Testis (tissue), 2 donors: ENCODE data around the gene PEX13.

Source experiments
- POLR2A ChIP-seq: fragments of 450-650 bp; IDR thresholded peaks from one replicate; pipeline ENCODE4 v1.6.1; 2017; ENCODE audit warnings: antibody characterized with exemption, mild to moderate bottlenecking, moderate library complexity
- TF ChIP-seq, protein P1 (sequence below), 3 experiments: fragments of 450-650 bp in 2 of 3; fragments of 200-600 bp in 1 of 3; sonication (generic) in 1 of 3; IDR thresholded peaks; one replicate each; pipeline ENCODE4 v1.5.1; 2016 to 2019; ENCODE audit warnings: antibody characterized with exemption in 3 of 3, mild to moderate bottlenecking in 2 of 3, moderate library complexity in 1 of 3

DNA sequence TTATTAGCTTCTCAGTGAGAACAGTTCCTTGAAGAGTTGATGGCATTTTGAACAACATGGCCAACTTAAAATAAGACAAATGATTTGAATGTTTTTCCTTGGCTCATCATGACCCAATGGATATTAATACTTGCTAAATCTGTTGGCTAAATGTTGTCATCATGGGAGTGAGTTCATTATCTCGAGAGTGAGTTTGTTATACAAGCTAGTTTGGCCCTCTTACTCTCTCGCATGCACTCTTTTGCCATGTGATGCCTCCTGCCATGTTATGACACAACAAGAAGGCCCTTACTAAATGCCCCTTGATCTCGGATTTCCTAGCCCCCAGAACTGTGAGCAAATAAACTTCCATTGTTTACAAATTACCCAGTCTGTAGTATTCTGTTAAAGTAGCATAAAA lies 25.3 kb downstream of the PEX13 start:
- TF ChIP-seq, protein P1, sequence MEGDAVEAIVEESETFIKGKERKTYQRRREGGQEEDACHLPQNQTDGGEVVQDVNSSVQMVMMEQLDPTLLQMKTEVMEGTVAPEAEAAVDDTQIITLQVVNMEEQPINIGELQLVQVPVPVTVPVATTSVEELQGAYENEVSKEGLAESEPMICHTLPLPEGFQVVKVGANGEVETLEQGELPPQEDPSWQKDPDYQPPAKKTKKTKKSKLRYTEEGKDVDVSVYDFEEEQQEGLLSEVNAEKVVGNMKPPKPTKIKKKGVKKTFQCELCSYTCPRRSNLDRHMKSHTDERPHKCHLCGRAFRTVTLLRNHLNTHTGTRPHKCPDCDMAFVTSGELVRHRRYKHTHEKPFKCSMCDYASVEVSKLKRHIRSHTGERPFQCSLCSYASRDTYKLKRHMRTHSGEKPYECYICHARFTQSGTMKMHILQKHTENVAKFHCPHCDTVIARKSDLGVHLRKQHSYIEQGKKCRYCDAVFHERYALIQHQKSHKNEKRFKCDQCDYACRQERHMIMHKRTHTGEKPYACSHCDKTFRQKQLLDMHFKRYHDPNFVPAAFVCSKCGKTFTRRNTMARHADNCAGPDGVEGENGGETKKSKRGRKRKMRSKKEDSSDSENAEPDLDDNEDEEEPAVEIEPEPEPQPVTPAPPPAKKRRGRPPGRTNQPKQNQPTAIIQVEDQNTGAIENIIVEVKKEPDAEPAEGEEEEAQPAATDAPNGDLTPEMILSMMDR (IDR thresholded peaks at IDR 0.05), result no peak
- TF ChIP-seq POLR2A, result no peak
